Trophoblast cell (in vitro differentiated cells and primary cell): Measurements from ENCODE around the gene CR1L.
A peak's percentile ranks its signal among the peaks of the same experiment; 100 is the strongest.
"Not testable (repeated sequence)": the region's sequence is repeated elsewhere in the genome, so short reads cannot be mapped to it uniquely, and the experiment has no call there.

Source experiments
- DNase-seq, 2 donors: peaks; one replicate each; pipeline ENCODE4 v3.0.0-alpha.2; 2016
- H2AFZ ChIP-seq: 2 replicates; pipeline ENCODE4 v1.6.1; 2013; ENCODE audit warnings: low read length, moderate library complexity, mild to moderate bottlenecking; ENCODE audit not compliant: insufficient read depth, poor library complexity
- H2AK5ac ChIP-seq: 2 replicates; pipeline ENCODE4 v1.6.1; 2013; ENCODE audit warnings: mild to moderate bottlenecking, low read length
- H2BK120ac ChIP-seq: 2 replicates; pipeline ENCODE4 v1.6.1; 2013; ENCODE audit warnings: low read length, mild to moderate bottlenecking, moderate library complexity; ENCODE audit not compliant: insufficient read depth, poor library complexity
- H2BK12ac ChIP-seq: 2 replicates; pipeline ENCODE4 v1.6.1; 2013; ENCODE audit warnings: mild to moderate bottlenecking, low read length, moderate library complexity
- H2BK5ac ChIP-seq: 2 replicates; pipeline ENCODE4 v1.6.1; 2013; ENCODE audit warnings: low read length, low read depth, moderate library complexity, mild to moderate bottlenecking; ENCODE audit not compliant: poor library complexity
- H3K14ac ChIP-seq: 2 replicates; pipeline ENCODE4 v1.6.1; 2013; ENCODE audit warnings: mild to moderate bottlenecking, low read length
- H3K18ac ChIP-seq: 2 replicates; pipeline ENCODE4 v1.6.1; 2013; ENCODE audit warnings: mild to moderate bottlenecking, low read length
- H3K23ac ChIP-seq: 2 replicates; pipeline ENCODE4 v1.6.1; 2013; ENCODE audit warnings: low read length
- H3K27ac ChIP-seq: 2 replicates; pipeline ENCODE4 v1.5.1; 2013; ENCODE audit warnings: low read depth, mild to moderate bottlenecking, inconsistent platforms, low read length, moderate library complexity
- H3K27me3 ChIP-seq: 2 replicates; pipeline ENCODE4 v1.6.1; 2013; ENCODE audit warnings: inconsistent platforms, mild to moderate bottlenecking, low read length, moderate library complexity; ENCODE audit not compliant: insufficient read depth
- H3K36me3 ChIP-seq, 2 experiments: 1 replicate in 1 of 2; 2 replicates in 1 of 2; pipeline ENCODE4 v1.6.1; 2013; ENCODE audit warnings: low read length in 2 of 2, mild to moderate bottlenecking in 2 of 2, moderate library complexity in 1 of 2; ENCODE audit not compliant: insufficient read depth in 2 of 2, control insufficient read depth in 1 of 2
- H3K4ac ChIP-seq: 2 replicates; pipeline ENCODE4 v1.6.1; 2013; ENCODE audit warnings: low read depth, mild to moderate bottlenecking, low read length, moderate library complexity
- H3K4me1 ChIP-seq, 2 experiments: 1 replicate in 1 of 2; 2 replicates in 1 of 2; pipeline ENCODE4 v1.6.1; 2013; ENCODE audit warnings: low read length in 2 of 2, mild to moderate bottlenecking in 2 of 2, moderate library complexity in 1 of 2; ENCODE audit not compliant: insufficient read depth in 2 of 2, control insufficient read depth in 1 of 2
- H3K4me2 ChIP-seq: 2 replicates; pipeline ENCODE4 v1.6.1; 2013; ENCODE audit warnings: inconsistent platforms, mild to moderate bottlenecking, low read length, moderate library complexity
- H3K4me3 ChIP-seq: 2 replicates; pipeline ENCODE4 v1.5.1; 2013; ENCODE audit warnings: mild to moderate bottlenecking, low read depth, low read length, inconsistent platforms
- H3K79me1 ChIP-seq: one replicate; pipeline ENCODE4 v1.6.1; 2013; ENCODE audit warnings: low read length
- H3K79me2 ChIP-seq: 2 replicates; pipeline ENCODE4 v1.6.1; 2013; ENCODE audit warnings: low read length, mild to moderate bottlenecking; ENCODE audit not compliant: control insufficient read depth, insufficient read depth, poor library complexity
- H3K9ac ChIP-seq: 2 replicates; pipeline ENCODE4 v1.6.1; 2013; ENCODE audit warnings: mild to moderate bottlenecking, low read length
- H3K9me3 ChIP-seq: 2 replicates; pipeline ENCODE4 v1.6.1; 2013; ENCODE audit warnings: low read depth, mild to moderate bottlenecking, control low read depth, inconsistent platforms, low read length; ENCODE audit not compliant: insufficient read depth
- H4K12ac ChIP-seq: 2 replicates; pipeline ENCODE4 v1.6.1; 2013; ENCODE audit warnings: low read depth, mild to moderate bottlenecking, low read length, moderate library complexity
- H4K8ac ChIP-seq: 2 replicates; pipeline ENCODE4 v1.6.1; 2013; ENCODE audit warnings: low read depth, mild to moderate bottlenecking, low read length, moderate library complexity
- H4K91ac ChIP-seq: one replicate; pipeline ENCODE4 v1.6.1; 2013; ENCODE audit warnings: low read depth, mild to moderate bottlenecking, low read length, moderate library complexity
- WGBS: extraction: QIAGEN DNeasy Blood & Tissue Kit; methylation state at CpG from one replicate; pipeline ENCODE4 v1.1.7; 2013; ENCODE audit warnings: missing lambda C conversion rate; ENCODE audit not compliant: insufficient read length, insufficient coverage; ENCODE audit errors: extremely low coverage; 5-methylcytosine and 5-hydroxymethylcytosine counted together

CR1L gene

DNA sequence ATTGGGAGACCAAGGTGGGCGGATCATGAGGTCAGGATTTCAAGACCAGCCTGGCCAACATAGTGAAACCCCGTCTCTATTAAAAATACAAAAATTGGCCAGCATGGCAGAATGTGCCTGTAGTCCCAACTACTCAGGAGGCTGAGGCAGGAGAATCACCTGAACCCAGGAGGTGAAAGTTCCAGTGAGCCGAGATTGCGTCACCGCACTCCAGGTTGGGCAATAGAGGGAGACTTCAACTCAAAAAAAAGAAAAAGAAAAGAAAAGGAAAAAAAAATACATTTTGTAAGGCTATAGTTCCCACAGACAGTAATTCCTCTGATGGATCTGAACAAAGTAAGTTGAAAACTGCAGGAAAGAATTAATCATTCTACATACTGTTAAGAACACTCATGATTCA lies 58.8 kb downstream of the CR1L start:
- no peak overlapping the region for H2BK5ac ChIP-seq
- no peaks in the 10 kb centered on the region for H3K27me3 ChIP-seq
- H3K23ac ChIP-seq: no peak overlapping the region
- no peak overlapping the region for H2BK12ac ChIP-seq
- no peaks in the 10 kb centered on the region for H3K4me1 ChIP-seq
- H4K8ac ChIP-seq: no peak overlapping the region
- no CpG with 5 or more reads among the region's 5 CpGs for whole genome bisulfite sequencing
- no peak overlapping the region for H2AFZ ChIP-seq
- H3K79me2 ChIP-seq: no peaks in the 10 kb centered on the region
- H3K27ac ChIP-seq: no peak overlapping the region
- no peak overlapping the region for H3K4ac ChIP-seq
- H4K12ac ChIP-seq: no peak overlapping the region
- no peak overlapping the region for H3K4me3 ChIP-seq
- no peak overlapping the region for H2BK120ac ChIP-seq
- H3K4me2 ChIP-seq: no peak overlapping the region
- no peak overlapping the region for H3K14ac ChIP-seq
- no peaks in the 10 kb centered on the region for H3K9me3 ChIP-seq
- no peak overlapping the region for H3K18ac ChIP-seq
- H2AK5ac ChIP-seq: no peak overlapping the region
- H4K91ac ChIP-seq: no peak overlapping the region
- H3K9ac ChIP-seq: no peak overlapping the region
- H3K36me3 ChIP-seq: no peaks in the 10 kb centered on the region
- H3K79me1 ChIP-seq: no peaks in the 10 kb centered on the region
- peak; percentile 20 to 55 for DNase-seq

DNA sequence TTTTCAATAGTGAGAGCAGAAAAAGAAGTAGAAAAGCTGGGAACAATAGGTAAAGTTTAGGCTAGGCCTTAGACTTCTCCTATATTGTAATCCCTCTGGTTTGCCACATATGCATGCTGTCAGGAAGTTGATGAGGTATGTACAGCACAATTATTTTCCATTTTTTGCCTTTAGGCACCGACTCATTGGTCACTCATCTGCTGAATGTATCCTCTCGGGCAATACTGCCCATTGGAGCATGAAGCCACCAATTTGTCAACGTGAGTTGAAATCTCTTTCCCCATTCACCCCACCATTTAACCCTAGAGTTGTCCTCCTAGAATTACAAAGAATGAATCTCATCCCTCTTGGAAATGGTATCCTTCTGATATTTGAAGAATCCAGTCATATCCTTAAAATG lies 63.1 kb downstream of the CR1L start:
- WGBS: no CpG with 5 or more reads among the region's 3 CpGs
- not testable (repeated sequence) for H3K4ac ChIP-seq

DNA sequence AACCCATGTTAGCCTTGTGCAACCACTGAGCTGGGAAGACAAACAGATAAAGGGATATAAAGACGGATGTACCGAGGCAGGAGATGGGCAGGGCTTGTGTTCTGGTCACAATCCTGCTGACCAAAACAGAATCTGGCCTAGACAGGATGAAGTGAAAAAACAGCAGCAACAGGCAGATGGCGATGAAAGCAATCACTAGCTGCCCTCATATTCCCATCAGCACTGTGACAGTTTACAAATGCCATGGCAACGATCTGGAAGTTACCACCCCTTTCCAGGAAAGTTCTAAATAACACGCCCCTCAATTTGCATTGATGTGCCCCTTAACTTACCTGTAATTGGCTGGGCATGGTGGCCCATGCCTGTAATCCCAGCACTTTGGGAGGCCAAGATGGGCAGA lies 66.4 kb downstream of the CR1L start:
- DNase-seq: peak in 1 of 2 donors; percentile 48
- Histone ChIP-seq H2BK12ac (no peak overlapping the region), H4K91ac (no peak overlapping the region), H4K12ac (no peak overlapping the region), H3K14ac (no peak overlapping the region), H3K27ac (no peak overlapping the region), H3K36me3 (no peaks in the 10 kb centered on the region), H3K9me3 (peaks cover 2% of the 10 kb centered on the region), H3K27me3 (no peaks in the 10 kb centered on the region), H2BK120ac (no peak overlapping the region), H4K8ac (no peak overlapping the region), H2AFZ (no peak overlapping the region), H3K79me1 (no peaks in the 10 kb centered on the region), H3K18ac (no peak overlapping the region), H2AK5ac (no peak overlapping the region), H2BK5ac (no peak overlapping the region), H3K9ac (no peak overlapping the region), H3K23ac (no peak overlapping the region), H3K4me1 (no peaks in the 10 kb centered on the region), H3K4me3 (no peak overlapping the region), H3K4ac (no peak overlapping the region), H3K79me2 (no peaks in the 10 kb centered on the region), H3K4me2 (no peak overlapping the region)
- no CpG with 5 or more reads among the region's 5 CpGs for WGBS

More for the DNA sequence above, 63.1 kb downstream of the CR1L start:
- H3K4me1 ChIP-seq, H4K12ac ChIP-seq, H3K18ac ChIP-seq, H3K79me1 ChIP-seq, H2AFZ ChIP-seq, H3K36me3 ChIP-seq, H3K14ac ChIP-seq, H2BK120ac ChIP-seq, H3K23ac ChIP-seq, H3K27ac ChIP-seq, H4K8ac ChIP-seq, H3K9me3 ChIP-seq, H3K9ac ChIP-seq, H2BK5ac ChIP-seq, H3K4me3 ChIP-seq, H2BK12ac ChIP-seq, H4K91ac ChIP-seq, H3K79me2 ChIP-seq, H2AK5ac ChIP-seq, H3K4me2 ChIP-seq, H3K27me3 ChIP-seq: not testable (repeated sequence)
- peak; percentile 56 to 89 for DNase-seq

DNA sequence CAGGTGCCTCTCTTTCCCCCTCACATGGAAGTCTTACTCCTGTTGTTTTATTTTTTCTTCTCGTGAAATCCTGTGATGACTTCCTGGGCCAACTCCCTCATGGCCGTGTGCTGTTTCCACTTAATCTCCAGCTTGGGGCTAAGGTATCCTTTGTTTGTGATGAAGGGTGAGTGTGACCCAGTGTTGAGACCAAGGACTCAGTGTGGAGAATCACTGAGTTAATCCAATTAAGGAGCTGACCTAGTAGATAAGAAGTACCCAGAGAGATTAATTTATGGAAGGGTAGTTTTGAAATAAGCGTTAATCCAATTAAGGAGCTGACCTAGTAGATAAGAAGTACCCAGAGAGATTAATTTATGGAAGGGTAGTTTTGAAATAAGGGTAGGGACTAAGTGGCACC lies 67.8 kb downstream of the CR1L start:
- H3K9me3 ChIP-seq, H3K14ac ChIP-seq, H4K12ac ChIP-seq, H4K8ac ChIP-seq, H2AFZ ChIP-seq, DNase-seq, H3K4me3 ChIP-seq, H3K18ac ChIP-seq, H3K27ac ChIP-seq, H3K79me1 ChIP-seq, H3K4me2 ChIP-seq, H3K36me3 ChIP-seq, H2BK120ac ChIP-seq, H2AK5ac ChIP-seq, H3K27me3 ChIP-seq, H3K4me1 ChIP-seq, H3K23ac ChIP-seq, H3K79me2 ChIP-seq, H3K9ac ChIP-seq, H3K4ac ChIP-seq, H2BK5ac ChIP-seq, H2BK12ac ChIP-seq, H4K91ac ChIP-seq: not testable (repeated sequence)
- no CpG with 5 or more reads among the region's 3 CpGs for WGBS
